COR-L47 (cell line): ENCODE measurements around the gene PPP1R9A.

Experiments used
- DNase-seq: peaks from one replicate; lab custom pipeline; 2025; lab: John Stamatoyannopoulos, UW

Gene PPP1R9A

DNA sequence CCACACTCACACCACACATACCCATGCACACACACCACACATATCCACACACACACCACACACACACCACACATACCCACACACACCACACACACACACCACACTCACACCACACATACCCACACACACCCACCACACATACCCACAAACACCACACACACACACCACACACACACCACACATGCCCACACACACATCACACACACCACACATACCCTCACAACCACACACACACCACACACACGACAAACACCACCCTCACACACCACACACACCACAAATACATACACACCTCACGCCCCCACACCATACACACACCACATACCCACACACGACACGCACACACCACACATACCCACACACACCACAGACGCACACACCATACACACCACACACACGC, 297.2 kb downstream of the PPP1R9A start:
- no peak for DNase-seq

DNA sequence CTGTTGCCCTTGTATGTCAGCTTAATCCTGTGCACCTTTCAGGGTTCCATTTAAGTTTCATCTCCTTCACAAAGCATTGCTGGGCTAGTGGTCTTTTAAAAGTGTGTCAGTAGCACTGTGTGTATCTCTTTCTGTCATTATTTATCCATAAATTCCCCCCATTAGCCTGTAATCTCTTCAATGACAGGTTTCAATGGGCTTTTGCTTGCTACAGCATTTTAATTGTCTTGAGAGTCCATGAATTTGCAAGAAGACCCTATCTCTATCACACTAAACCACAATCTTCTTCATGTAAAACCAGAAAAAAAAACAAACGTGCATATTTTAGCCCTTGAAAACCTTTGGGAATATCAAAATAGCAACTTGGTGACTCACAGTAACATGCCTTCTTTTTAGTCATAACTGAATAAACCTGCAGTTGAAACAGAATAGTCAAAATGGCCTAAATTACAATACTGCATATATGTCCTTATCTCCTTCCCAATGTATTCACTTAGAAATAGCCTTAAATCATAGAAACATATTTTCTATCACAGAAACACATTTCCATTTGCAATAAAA, 298.4 kb downstream of the PPP1R9A start:
- DNase-seq: no peak

DNA sequence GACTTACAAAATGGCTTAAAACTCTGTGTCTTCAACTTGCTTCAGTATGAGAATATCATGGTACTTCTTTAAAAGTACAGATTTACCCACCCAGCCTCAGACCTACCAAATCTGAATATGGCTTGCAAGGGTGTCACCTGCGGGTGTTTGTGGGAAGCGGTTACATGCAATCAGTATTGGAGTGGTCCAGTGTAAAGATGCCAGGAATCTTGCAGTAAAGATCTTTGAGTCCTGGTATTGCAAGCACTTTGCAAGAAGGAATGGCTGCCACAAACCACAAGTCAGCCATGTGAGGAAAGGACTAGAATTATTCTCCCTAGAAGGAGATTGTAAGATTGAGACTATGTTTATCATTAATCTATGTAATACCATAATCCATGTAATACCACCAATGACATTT, 301.9 kb downstream of the PPP1R9A start:
- no peak for DNase-seq

DNA sequence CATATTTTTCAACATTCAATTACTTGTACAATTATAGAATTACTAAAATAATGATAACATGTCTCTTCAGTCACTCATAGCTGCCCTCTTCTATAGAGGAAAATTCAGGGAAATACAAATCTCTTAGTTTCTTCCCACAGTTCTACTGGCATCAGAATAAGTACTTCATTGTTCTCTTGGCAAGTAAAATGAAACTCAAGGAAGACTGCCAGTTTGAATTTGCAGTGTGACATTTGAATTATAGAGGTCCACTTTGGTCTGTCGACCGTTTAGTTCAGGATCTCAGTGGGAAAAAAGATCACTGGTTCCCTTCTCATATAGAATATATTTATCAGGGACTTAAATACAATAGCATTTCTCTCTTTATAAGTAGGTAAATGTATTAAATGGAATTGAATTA, 302.4 kb downstream of the PPP1R9A start:
- no peak for DNase-seq

DNA sequence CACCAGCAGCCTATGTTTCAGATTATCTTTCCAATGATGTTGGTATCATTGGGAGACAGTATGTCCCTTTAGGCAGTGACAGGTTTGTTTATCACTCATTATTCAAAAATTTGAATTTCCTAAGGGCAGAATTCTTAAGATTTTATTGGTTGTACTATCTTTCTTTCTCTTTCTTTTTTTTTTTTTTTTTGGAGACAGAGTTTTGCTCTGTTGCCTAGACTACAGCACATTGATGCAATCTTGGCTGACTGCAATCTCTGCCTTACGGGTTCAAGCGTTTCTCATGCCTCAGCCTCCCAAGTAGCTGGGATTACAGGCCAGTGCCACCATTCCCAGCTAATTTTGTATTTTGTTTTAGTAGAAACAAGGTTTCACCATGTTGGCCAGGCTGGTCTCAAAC, 305.8 kb downstream of the PPP1R9A start:
- DNase-seq: no peak

DNA sequence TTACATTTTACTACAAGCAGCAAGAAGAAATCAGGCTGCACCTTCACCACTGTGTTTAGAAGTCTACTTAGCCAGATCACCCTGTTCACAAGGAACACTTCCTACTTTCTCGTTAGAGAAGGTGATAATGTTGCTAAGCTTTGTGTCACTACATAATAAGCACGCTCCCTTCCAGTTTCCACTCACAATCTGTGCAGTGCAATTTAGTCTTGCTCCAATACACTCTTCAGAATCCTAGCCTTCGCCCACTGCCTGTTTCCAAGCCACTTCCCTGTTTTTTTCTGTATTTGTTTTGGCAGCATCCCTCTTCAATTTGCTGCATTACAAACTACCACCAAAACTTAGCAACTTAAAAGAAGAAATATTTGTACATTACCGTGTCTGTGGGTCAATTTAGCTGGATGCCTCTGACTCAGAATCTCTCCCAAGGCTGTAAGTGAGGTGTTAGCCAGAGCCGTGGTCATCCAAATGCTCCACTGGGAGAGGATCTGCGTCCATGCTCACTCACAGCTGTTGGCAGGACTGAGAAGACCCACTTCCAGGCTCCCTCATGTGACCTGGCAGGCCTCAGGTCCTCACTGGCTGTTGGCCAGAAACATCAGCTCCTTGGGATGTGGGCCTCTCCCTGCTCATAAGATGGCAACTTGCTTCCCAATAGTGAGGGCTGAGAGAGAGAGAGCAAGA, 306.6 kb downstream of the PPP1R9A start:
- DNase-seq: no peak

DNA sequence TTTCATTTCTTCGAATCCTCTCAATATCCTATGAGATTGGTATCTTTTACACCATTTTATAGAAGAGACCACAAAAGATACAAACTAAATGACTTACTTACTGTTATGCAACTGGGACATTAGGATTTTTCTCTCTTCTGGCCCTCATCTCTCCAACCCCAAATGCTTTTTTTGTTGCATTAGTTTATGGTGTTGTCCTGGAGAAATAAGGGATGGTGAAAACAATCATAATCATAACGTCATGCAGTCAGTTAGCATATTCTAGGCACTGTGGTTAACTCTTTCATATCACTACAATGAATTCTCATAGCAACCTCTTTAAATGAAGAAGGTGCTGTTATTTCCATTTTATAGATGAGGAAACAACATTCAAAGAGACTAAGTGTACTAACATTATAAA, 312.3 kb downstream of the PPP1R9A start:
- no peak for DNase-seq

DNA sequence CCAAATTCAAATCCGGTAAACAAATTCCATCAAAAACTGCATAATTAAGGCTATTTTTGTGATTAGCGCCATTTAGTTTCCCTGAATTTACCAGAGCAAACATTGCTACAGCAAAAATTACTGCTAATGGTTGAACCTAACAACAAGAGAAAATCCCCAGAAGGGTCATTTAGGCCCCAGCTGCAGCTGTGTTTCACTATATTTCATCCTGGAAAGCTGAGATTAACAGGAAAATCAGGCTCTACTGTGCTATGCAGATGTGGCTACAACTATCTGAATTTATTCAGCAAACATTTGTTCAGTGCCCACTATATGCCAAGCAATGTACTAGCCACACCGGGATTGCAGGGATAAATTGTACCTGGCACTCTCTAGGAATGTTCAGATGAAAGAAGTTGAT, 312.9 kb downstream of the PPP1R9A start:
- DNase-seq: no peak

DNA sequence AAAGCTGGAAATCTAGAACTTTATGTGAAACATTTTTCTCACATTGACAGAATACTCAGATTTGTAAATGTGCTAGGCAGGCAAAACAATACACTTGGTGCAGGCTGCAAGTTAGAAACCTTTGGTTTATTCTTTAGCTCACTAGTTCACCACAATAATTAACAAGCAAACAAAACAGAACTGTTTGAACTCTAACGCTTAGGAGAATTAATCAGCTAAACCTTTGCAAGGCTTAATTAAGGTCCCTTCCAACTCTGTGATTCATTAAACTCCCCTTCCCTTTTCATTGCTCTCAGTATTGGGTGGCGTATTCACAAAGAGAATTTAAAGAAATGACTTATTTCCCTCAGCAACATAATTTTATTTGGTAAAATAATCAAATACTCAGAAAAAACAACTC, 317.9 kb downstream of the PPP1R9A start:
- DNase-seq: no peak

DNA sequence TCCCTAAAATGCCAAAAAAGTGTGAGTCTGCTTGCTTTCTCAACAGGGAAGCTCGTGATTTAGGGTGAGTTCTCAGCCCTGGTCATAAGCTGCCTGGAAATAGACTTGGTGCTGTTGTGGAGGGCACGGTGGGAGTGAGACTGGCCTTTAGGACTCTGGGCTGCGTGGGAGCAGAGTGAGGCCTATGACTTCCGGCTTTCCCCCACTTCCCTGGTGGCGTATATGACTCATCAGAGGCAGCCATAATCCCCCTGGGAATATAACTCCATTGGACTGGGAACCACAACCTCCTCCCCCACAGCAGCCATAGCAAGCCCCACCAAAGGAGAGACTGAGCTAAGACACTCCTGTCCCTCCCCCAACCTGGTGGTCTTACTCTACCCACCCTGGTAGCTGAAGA, 321.9 kb downstream of the PPP1R9A start:
- DNase-seq: no peak

DNA sequence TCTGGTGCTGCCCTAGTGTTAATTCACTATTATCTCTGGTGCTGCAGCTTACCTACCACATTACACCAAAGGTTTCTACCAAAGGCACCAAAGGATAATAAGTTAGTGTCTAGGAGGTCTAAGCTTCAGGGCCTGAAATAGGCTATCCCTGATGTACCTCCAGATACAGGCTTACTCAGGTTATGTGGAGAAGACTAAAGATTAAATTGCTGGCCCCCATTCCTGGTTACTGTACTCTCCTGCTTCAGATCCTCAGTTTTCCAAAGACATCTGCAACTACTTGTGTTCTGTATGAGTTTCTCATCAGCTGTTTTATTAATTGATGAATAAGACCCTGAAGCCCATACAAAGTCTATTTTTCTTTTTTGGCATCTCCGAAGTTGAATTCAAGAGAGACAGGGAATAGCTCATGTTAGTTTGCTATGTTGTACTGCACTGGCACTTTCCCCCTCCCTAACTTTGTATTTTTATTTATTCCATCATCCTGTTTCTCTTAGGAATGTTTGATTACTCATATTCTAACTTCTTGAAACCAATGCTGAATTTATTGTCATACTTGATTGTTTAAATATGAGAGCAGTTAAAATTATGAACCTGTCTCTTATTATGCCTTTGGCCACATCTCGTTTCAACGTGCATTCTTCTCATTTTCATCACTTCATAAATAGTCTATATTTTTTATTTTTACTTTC, 331.0 kb downstream of the PPP1R9A start:
- no peak for DNase-seq

DNA sequence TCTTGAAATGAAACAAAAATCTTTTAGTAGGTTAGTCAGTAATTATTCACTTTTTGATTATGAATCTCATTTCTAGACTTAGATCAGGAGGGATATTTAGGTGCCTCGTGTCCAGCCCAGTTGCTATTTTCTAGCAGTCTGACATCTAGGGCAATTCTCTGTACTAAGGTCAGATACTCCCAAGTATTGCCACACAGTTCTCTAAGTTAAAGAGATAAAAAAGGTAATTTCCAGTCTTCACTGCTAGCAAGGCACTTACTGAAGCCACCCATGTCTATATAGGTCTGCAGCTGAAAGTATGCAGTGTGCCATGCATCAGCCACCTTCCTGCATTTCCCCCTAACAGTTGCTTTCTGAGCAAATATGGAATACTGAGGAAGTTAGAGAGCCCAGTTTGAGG, 333.5 kb downstream of the PPP1R9A start:
- no peak for DNase-seq

DNA sequence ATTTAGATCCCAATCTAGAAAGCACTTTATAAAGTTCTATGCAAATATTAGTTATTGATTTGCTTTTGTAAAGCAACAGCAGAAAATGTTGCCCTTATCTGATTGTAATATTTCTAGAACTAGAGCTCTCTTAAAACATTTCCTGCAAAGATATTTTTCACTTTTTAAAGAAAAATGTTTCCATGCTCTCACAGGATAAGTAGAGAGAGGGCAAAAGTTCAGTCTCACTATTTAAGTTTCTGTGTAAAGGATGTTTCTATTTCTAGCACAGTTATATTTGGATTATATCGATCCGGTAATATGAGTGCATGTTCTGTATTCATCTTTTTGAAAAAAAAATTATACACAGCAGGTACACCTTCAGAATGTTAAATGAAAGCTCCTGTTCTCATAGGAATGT, 334.9 kb downstream of the PPP1R9A start:
- no peak for DNase-seq

DNA sequence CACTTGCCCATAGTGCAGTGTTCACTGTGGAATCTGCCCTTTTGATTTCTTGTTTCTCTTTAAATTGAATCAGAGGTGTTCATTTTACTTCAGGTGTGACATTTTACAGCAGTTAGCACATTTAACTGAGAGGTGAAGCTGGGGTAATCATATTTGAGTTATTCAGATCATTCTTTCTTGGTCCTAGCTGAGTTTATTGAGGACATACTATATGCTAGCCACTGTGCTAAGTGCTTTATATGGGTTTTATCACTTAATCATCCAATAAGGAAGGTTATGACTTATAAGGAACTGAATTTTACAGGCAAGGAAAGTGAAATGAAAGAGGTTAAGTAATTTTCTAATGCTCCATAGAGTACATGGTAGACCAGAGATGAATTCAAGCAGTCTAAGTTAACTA, 337.2 kb downstream of the PPP1R9A start:
- DNase-seq: no peak

DNA sequence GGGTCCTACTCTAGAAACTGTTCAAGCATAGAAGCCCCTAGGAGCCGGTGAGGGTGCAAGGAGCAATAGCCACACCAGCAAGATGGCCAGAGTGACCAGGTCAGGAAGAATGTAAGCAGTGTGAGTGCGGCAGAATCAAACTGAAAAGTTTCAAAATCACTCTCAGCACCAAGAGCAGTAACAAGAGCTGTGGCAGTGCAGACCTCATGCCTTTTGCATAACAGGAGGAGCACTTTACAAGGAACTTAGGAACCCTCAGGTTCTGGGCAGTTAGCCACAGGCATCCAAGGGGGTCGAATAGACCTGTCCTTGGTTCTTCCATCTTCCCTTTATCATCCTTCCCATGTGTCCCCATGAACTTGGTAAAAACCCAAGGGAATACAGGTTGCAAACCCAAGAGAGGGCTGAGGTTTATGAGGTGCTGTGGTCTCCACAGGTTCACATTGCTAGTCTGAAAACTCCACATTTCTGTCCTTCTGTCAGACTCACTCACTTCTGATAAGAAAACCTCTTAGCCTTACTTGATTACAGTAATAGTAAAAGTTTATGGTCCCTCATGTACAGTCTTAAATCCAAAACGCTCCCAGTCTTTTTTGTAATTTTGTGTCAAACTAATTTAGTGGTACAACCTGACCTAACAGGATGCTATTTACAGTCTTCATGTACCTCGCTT, 338.6 kb downstream of the PPP1R9A start:
- no peak for DNase-seq

DNA sequence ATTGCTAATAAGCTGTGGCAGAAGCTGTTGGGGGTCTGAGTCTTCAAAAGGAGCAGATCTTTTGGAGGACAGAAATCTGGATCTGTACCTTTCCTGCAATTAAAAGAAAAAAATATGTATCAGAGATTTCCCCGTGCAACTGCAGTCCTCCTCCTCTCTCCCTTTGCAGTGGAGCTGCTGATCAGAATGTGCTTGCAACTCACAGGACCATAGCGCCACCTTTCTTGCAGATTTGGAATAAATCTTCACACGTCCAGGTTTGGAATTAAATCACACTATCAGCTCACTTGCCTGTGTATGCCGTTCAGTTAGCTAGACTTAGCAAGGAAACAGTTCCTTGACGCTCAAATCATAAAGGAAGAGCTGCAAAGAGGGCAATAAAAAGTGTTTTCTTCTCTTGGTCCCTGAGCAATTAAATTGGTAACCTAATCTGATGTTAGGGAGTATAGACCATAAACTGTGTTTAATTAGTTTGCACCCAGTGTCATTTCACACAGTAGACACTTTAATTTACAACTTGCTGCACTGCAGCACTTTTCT, 339.5 kb downstream of the PPP1R9A start:
- peak; percentile 80 for DNase-seq

DNA sequence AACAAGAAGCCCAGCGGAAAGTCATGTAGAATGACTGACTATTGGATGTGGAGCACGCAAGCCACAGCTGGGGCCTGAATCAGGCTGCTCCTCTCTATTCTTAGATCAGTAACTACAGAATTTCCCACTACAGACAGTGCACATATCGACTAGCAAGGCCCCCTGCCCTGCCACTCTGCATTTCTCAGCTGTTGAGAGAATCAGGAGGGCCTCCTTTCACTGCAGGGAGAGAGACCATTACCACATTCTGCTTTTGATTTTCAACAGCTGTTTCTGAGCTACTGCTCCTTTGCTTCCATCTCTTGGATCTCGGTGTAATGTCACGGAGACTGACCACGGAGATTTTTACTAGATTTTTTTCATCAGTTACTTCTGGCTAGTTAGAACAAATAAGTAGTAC, 343.2 kb downstream of the PPP1R9A start:
- no peak for DNase-seq

DNA sequence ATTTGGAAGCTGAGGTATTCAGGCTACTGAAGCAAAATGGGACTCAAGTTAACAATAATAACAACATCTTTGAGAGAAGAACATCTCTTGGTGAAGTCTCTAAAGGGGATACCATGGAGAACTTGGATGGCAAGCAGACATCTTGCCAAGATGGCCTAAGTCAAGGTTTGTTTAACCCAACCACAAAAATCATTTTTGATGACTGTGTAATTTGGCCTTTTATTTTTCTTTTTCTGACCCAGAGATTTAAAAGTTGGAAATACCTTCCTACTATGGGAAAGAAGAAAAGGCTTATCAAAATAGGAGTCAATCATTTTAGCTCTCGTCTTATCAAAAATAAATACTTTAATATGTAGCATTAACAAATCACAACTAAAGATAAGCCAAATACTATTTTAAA, 344.6 kb downstream of the PPP1R9A start:
- DNase-seq: no peak

DNA sequence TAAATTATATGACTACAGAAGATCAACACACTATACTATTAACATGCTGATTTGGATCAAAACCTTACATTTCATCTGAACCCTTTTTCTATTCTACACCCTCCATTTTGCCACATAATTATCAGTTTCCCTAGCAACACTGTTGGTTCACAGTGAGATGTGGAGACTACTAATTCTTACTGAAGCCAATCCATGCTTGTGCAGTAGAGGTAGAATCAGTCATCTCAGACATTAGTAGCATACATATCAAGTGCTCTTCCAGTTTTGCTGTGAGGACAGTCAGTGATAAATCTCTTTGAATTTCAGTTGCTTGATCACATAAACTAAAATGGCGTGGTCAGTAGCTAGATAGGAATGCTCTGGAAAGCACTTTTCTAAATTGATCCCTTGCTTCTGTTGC, 346.6 kb downstream of the PPP1R9A start:
- no peak for DNase-seq

DNA sequence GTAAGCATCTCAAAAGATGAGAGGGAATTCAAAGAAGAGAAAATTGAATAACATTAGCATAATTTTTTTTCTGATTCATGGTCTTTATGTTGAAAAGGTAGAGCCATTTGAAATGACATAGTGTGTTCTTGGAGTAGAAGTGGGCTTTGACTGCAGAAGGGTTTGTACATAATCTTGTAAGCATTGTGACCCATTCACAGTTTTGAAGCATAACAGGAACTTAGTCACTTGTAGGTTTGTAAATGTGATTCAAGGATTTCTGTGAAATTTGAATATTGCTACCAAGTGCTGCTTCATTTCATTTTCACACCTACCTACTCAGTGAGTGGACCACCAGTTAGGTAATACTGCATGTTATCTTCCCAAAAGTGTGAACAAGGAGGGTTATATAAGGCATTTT, 348.3 kb downstream of the PPP1R9A start:
- no peak for DNase-seq

DNA sequence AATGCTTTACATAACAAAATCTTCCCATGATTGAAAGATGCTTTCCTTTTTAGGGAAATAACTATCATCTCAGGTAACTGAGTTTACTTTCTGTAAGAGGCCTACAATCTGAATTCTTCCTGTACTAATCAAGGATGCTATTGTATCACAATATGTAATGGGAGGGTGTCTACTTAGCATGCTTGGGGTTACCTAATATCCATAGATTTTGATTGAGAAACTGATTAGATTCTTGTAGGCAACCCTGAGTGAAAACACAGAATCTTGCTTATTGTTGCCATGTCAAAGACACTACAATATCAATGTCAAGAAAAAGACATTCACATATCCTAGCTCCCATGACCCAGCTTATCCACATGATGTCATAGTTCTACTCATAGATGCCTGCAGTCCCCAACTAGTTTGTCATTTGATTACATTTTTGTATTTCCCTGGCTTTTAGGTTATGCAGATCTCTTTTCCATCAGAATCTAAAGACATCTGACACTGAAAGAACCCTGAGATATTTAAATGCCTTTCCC, 354.6 kb downstream of the PPP1R9A start:
- DNase-seq: no peak

DNA sequence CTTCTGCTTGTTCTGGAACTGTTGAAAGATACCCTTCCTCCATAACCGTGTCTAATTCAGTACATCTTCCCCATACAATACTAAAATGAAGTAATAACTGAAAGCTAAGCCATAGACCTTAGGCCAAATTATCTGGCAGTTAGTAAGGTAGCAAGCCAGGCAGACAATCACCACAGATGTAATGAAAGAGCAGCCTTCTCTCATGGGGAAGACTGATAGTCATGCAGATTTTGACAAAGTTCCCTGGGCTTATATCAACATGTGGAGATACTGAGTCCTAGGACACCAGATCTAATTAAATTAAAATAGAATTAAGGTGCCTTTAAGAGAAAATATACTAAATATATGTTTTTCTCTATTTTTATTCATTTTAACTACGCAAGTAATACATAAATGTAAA, 355.5 kb downstream of the PPP1R9A start:
- DNase-seq: no peak
